Measurements from ENCODE around the gene ANKFN1. TPM values are rescaled to one million over a fixed set of nuclear protein-coding genes. Genes with fewer than 3 reads are reported as not detected.

The ANKFN1 gene
- total and polyA plus RNA-seq, 2 experiments from 2014 or later, result 0.21 TPM; not detected in 1

DNA sequence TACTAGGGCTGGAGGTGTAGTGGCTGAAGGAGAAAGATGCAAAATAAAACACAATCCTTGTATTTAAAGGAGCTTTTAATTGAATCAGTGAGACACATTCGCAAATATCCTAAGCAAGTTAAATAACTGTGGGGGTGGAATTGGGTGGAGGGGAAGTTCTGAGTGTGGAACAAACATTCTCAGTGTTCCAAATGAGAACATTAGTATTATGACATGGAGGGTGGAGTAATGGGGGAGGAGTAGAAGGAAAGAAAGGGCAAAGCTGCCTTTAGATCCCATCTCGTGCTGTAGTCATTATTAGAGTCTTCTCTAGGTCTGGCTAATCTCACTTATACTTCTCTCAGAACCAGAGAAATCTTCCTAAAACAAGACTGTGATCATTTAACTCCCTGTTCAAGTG lies 169.7 kb downstream of the ANKFN1 start:
- Histone ChIP-seq H3K4me1 (ENCODE audit: low read depth) (peaks cover 6% of the 10 kb centered on the region), H3K27me3 (peaks cover 16% of the 10 kb centered on the region), H3K9me3 (ENCODE audit: low read depth) (no peaks in the 10 kb centered on the region), H3K36me3 (no peaks in the 10 kb centered on the region), H3K4me3 (no peak overlapping the region), H3K27ac (no peak overlapping the region)
- DNase-seq (ENCODE audit: low read depth in 1 of 2, low spot score in 1 of 2), result no peak
- TF ChIP-seq, protein P1, sequence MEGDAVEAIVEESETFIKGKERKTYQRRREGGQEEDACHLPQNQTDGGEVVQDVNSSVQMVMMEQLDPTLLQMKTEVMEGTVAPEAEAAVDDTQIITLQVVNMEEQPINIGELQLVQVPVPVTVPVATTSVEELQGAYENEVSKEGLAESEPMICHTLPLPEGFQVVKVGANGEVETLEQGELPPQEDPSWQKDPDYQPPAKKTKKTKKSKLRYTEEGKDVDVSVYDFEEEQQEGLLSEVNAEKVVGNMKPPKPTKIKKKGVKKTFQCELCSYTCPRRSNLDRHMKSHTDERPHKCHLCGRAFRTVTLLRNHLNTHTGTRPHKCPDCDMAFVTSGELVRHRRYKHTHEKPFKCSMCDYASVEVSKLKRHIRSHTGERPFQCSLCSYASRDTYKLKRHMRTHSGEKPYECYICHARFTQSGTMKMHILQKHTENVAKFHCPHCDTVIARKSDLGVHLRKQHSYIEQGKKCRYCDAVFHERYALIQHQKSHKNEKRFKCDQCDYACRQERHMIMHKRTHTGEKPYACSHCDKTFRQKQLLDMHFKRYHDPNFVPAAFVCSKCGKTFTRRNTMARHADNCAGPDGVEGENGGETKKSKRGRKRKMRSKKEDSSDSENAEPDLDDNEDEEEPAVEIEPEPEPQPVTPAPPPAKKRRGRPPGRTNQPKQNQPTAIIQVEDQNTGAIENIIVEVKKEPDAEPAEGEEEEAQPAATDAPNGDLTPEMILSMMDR (IDR thresholded peaks at IDR 0.05; ENCODE audit: low read depth, low read length), result no peak

DNA sequence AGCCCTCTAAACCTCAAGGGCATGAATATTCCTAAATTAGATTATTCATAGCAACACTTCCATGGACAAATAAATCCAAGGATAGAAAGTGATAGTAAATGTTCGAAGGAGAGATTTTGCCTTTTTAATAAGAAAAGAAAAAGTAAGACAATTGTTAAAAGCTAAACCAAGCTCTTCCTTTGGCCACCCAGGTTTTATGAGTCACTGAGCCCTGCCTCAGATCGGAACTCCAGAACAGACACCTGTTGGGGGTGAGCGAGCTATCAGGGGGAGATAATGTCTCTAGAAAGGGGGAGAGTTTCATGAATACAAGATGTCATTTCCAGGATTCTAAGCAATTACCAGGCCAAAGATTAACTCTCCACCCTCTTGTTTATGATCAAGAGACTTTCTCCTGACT lies 171.4 kb downstream of the ANKFN1 start:
- DNase-seq (ENCODE audit: low read depth in 1 of 2, low spot score in 1 of 2), result no peak
- Histone ChIP-seq H3K27me3 (peaks cover 16% of the 10 kb centered on the region), H3K9me3 (ENCODE audit: low read depth) (no peaks in the 10 kb centered on the region), H3K27ac (no peak overlapping the region), H3K4me3 (no peak overlapping the region), H3K36me3 (no peaks in the 10 kb centered on the region), H3K4me1 (ENCODE audit: low read depth) (peaks cover 6% of the 10 kb centered on the region)
- TF ChIP-seq, protein P1 (IDR thresholded peaks at IDR 0.05; ENCODE audit: low read depth, low read length), result no peak

DNA sequence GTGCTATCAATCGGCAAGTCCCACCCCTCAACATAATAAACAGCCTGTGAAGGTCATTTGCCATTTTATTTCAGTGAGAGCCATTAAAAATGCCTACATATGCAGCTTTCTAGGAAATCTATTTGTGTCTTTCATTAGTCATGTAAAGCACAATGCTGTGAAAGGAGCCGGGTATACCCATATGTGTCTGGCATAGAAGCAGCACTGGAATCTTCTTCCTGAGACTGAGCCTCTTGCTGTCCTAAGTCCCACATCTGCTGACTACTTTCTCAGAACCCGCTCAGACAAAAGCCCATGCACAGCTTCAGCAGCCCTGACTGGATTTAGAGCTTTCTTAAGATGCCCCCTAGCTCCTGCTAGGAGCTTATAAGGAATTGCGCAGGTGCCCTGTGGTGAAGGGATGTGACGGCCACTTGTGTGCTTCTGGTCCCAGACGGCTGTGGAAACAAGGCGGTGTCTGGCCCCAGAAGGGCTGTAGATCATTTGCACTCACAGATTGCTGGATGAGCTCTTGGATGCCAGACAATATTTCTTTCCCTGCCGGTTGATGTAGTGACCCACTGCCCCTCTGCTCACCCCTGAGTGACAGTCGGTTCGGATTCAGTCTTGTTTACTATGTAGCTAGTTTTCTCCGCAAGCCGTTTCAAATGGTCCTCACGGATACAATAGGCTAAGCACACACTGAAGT lies 172.2 kb downstream of the ANKFN1 start:
- Histone ChIP-seq H3K27me3 (peaks cover 16% of the 10 kb centered on the region), H3K4me3 (no peak overlapping the region)
- TF ChIP-seq, protein P1 (IDR thresholded peaks at IDR 0.05; ENCODE audit: low read depth, low read length), result no peak

DNA sequence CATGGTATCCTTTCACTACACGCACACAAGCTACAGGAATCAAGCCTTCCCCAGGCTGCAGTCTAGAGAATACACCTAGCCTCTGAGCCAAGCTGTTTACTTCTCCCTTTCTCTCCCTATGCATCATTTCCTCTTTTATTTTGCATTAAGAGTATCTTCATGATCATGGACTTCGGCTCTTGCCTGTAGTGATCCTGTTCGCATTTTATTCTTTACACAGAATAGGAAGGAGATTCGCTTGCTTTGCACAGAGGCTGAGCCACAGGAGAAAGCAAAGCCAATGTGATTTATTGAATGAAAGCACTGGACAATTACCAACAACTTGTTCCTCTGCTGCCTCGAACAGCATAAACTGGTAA lies 172.7 kb downstream of the ANKFN1 start:
- no peak overlapping the region for H3K4me3 ChIP-seq
- TF ChIP-seq, protein P1 (IDR thresholded peaks at IDR 0.05; ENCODE audit: low read depth, low read length), result no peak
- no peak overlapping the region for H3K27ac ChIP-seq
- peaks cover 2% of the 10 kb centered on the region for H3K4me1 ChIP-seq (ENCODE audit: low read depth)
- DNase-seq (ENCODE audit: low read depth in 1 of 2, low spot score in 1 of 2), result no peak
- no peaks in the 10 kb centered on the region for H3K36me3 ChIP-seq
- H3K9me3 ChIP-seq (ENCODE audit: low read depth), result no peaks in the 10 kb centered on the region
- H3K27me3 ChIP-seq, result peaks cover 16% of the 10 kb centered on the region

More for the DNA sequence above, 172.2 kb downstream of the ANKFN1 start:
- Histone ChIP-seq H3K9me3 (ENCODE audit: low read depth) (no peaks in the 10 kb centered on the region), H3K4me1 (ENCODE audit: low read depth) (peaks cover 6% of the 10 kb centered on the region), H3K27ac (no peak overlapping the region), H3K36me3 (no peaks in the 10 kb centered on the region)
- DNase-seq (ENCODE audit: low read depth in 1 of 2, low spot score in 1 of 2), result no peak

DNA sequence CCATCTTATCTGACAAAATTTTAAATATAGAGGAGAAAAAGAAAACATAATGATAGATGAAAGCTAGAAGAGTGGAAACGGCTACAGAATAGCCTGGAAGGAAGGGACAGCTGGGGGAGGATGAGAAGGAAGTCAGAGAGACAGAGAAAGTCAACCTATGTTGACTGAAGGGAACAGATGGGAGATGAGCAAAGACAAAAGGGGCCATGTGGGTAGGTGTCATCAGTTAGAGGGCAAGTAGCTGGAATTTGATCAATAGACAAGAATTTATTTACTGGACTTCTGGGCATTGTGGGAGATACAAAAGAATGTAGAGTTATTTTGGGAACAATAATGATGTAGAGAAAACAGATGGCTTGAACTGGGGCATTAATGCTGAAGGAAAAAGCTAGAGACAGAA lies 194.4 kb downstream of the ANKFN1 start:
- H3K36me3 ChIP-seq, result no peaks in the 10 kb centered on the region
- H3K9me3 ChIP-seq (ENCODE audit: low read depth), result no peaks in the 10 kb centered on the region
- no peak overlapping the region for H3K27ac ChIP-seq
- no peak overlapping the region for H3K4me3 ChIP-seq
- no peaks in the 10 kb centered on the region for H3K4me1 ChIP-seq (ENCODE audit: low read depth)
- TF ChIP-seq, protein P1 (IDR thresholded peaks at IDR 0.05; ENCODE audit: low read depth, low read length), result no peak
- H3K27me3 ChIP-seq, result no peaks in the 10 kb centered on the region
- DNase-seq (ENCODE audit: low read depth in 1 of 2, low spot score in 1 of 2), result no peak

Measured in cardiac muscle cell (in vitro differentiated cells and primary cell).